NCI-H2081 treated with DMSO at 0.1 percent for 48 hours (cell line): Measurements from ENCODE around the gene CUX1.
"Not testable (repeated sequence)": the region's sequence is repeated elsewhere in the genome, so short reads cannot be mapped to it uniquely, and the experiment has no call there.

Experiments used
- DNase-seq: peaks from one replicate; lab custom pipeline; 2025; lab: John Stamatoyannopoulos, UW

The CUX1 gene

GRCh38 chr7:102044984-102045673, 227.7 kb downstream of the CUX1 start:
- peak; percentile 25 for DNase-seq

- no peak for DNase-seq
Observed at GRCh38 chr7:102045681-102046372, 228.4 kb downstream of the CUX1 start.

GRCh38 chr7:102046373-102047117, 229.1 kb downstream of the CUX1 start:
- no peak for DNase-seq

- DNase-seq = no peak
Observed at GRCh38 chr7:102047167-102047566, 229.7 kb downstream of the CUX1 start.

GRCh38 chr7:102049765-102050164, 232.3 kb downstream of the CUX1 start:
- no peak for DNase-seq

GRCh38 chr7:102050864-102051460, 233.5 kb downstream of the CUX1 start:
- no peak for DNase-seq

GRCh38 chr7:102051736-102052135, 234.3 kb downstream of the CUX1 start:
- not testable (repeated sequence) for DNase-seq

GRCh38 chr7:102054158-102054557, 236.7 kb downstream of the CUX1 start:
- no peak for DNase-seq

- DNase-seq = no peak
Observed at GRCh38 chr7:102055181-102055976, 238.0 kb downstream of the CUX1 start.

GRCh38 chr7:102059524-102059923, 242.1 kb downstream of the CUX1 start:
- no peak for DNase-seq

- no peak for DNase-seq
Observed at GRCh38 chr7:102061354-102061945, 244.0 kb downstream of the CUX1 start.

GRCh38 chr7:102061981-102062390, 244.6 kb downstream of the CUX1 start:
- no peak for DNase-seq

GRCh38 chr7:102063690-102064180, 246.3 kb downstream of the CUX1 start:
- DNase-seq = no peak

GRCh38 chr7:102064361-102065025, 247.1 kb downstream of the CUX1 start:
- DNase-seq = no peak

GRCh38 chr7:102065226-102065625, 247.8 kb downstream of the CUX1 start:
- DNase-seq = no peak

- DNase-seq = no peak
Observed at GRCh38 chr7:102066476-102066875, 249.1 kb downstream of the CUX1 start.

GRCh38 chr7:102068846-102069245, 251.4 kb downstream of the CUX1 start:
- DNase-seq = no peak

- no peak for DNase-seq
Observed at GRCh38 chr7:102069931-102070629, 252.7 kb downstream of the CUX1 start.

GRCh38 chr7:102072003-102072402, 254.6 kb downstream of the CUX1 start:
- DNase-seq = no peak

GRCh38 chr7:102072636-102073209, 255.3 kb downstream of the CUX1 start:
- DNase-seq = no peak
